Esophagus squamous epithelium (tissue), 4 donors: Measurements from ENCODE around the gene RO60.

ENCODE experiments used
- CTCF ChIP-seq, 6 experiments: fragments of 450-650 bp in 4 of 6; fragments of 200-600 bp in 2 of 6; sonication (generic) in 2 of 6; IDR thresholded peaks; one replicate each; pipeline ENCODE4 v1.5.1; 2016 to 2019; ENCODE audit warnings: antibody characterized with exemption in 6 of 6, mild to moderate bottlenecking in 4 of 6, moderate library complexity in 4 of 6
- POLR2A ChIP-seq, 4 donors: fragments of 450-650 bp; IDR thresholded peaks; one replicate each; pipeline ENCODE4 v1.6.1; 2017; ENCODE audit warnings: antibody characterized with exemption in 4 of 4, mild to moderate bottlenecking in 4 of 4, moderate library complexity in 3 of 4

DNA sequence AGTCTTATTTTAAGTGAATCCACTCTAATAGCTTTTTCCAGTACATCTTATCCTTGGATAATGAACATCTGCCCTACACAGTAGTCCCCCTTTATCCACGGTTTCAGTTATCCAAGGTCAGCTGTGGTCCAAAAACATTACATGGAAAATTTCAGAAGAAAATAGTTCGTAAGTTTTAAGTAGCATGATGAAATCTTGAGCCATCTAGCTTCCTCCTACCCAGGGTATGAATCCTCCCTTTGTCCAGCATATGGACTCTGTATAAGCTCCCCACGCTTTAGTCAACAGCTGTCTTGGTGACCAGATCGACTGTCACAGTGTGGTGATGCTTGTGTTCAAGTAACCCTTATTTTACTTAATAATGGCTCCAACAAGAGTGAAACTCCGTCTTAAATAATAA is 43.2 kb downstream of the RO60 start:
- TF ChIP-seq POLR2A (IDR thresholded peaks at IDR 0.05) = no peak
- TF ChIP-seq CTCF (IDR thresholded peaks at IDR 0.05) = no peak
